ENCODE data around the gene MXRA8.

Gene MXRA8

GRCh38 chr1:1345384-1345783 is 13.0 kb downstream of the MXRA8 start:
- no peak for TF ChIP-seq ZFX (IDR thresholded peaks at IDR 0.05; ENCODE audit: borderline replicate concordance)
- TF ChIP-seq, protein P1, sequence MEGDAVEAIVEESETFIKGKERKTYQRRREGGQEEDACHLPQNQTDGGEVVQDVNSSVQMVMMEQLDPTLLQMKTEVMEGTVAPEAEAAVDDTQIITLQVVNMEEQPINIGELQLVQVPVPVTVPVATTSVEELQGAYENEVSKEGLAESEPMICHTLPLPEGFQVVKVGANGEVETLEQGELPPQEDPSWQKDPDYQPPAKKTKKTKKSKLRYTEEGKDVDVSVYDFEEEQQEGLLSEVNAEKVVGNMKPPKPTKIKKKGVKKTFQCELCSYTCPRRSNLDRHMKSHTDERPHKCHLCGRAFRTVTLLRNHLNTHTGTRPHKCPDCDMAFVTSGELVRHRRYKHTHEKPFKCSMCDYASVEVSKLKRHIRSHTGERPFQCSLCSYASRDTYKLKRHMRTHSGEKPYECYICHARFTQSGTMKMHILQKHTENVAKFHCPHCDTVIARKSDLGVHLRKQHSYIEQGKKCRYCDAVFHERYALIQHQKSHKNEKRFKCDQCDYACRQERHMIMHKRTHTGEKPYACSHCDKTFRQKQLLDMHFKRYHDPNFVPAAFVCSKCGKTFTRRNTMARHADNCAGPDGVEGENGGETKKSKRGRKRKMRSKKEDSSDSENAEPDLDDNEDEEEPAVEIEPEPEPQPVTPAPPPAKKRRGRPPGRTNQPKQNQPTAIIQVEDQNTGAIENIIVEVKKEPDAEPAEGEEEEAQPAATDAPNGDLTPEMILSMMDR (IDR thresholded peaks at IDR 0.05), result no peak
- H3K27ac ChIP-seq, result no peak overlapping the region

GRCh38 chr1:1344655-1345361 is 13.5 kb downstream of the MXRA8 start:
- TF ChIP-seq ZFX (IDR thresholded peaks at IDR 0.05; ENCODE audit: borderline replicate concordance), result no peak
- TF ChIP-seq, protein P1 (IDR thresholded peaks at IDR 0.05), result peak; percentile 43
- no peak overlapping the region for H3K27ac ChIP-seq

- TF ChIP-seq, protein P1 (IDR thresholded peaks at IDR 0.05), result no peak
- no peak for TF ChIP-seq ZFX (IDR thresholded peaks at IDR 0.05; ENCODE audit: borderline replicate concordance)
- no peak overlapping the region for H3K27ac ChIP-seq
These were observed 14.4 kb downstream of the MXRA8 start for GRCh38 chr1:1343811-1344421.

GRCh38 chr1:1342584-1343115 is 15.7 kb downstream of the MXRA8 start:
- TF ChIP-seq ZFX (IDR thresholded peaks at IDR 0.05; ENCODE audit: borderline replicate concordance), result no peak
- TF ChIP-seq, protein P1 (IDR thresholded peaks at IDR 0.05), result no peak
- no peak overlapping the region for H3K27ac ChIP-seq

GRCh38 chr1:1342061-1342562 is 16.2 kb downstream of the MXRA8 start:
- H3K27ac ChIP-seq, result no peak overlapping the region
- TF ChIP-seq ZFX (IDR thresholded peaks at IDR 0.05; ENCODE audit: borderline replicate concordance), result no peak
- TF ChIP-seq, protein P1 (IDR thresholded peaks at IDR 0.05), result no peak

- no peak overlapping the region for H3K27ac ChIP-seq
- TF ChIP-seq, protein P1 (IDR thresholded peaks at IDR 0.05), result no peak
- no peak for TF ChIP-seq ZFX (IDR thresholded peaks at IDR 0.05; ENCODE audit: borderline replicate concordance)
These were observed 16.8 kb downstream of the MXRA8 start for GRCh38 chr1:1341549-1342021.
